Fibroblast of lung (primary cell): ENCODE measurements around the gene MELTF. TPM values are rescaled to one million over a fixed set of nuclear protein-coding genes. Genes with fewer than 3 reads are reported as not detected.

ENCODE experiments used
- DNase-seq, 2 donors: peaks; one replicate each; pipeline versions ENCODE4 v3.0.0 to v3.0.0-alpha.2; 2010; ENCODE audit warnings: low read depth in 2 of 2
- H2AFZ ChIP-seq: 2 replicates; pipeline ENCODE4 v1.5.1; 2012; ENCODE audit warnings: low read length, control low read depth, inconsistent platforms
- H3K27ac ChIP-seq: 2 replicates; pipeline ENCODE4 v1.5.1; 2011; ENCODE audit warnings: low read length, control low read depth; ENCODE audit not compliant: insufficient read depth
- H3K27me3 ChIP-seq: 2 replicates; pipeline ENCODE4 v1.5.1; 2011; ENCODE audit warnings: mild to moderate bottlenecking, low read length; ENCODE audit not compliant: control insufficient read depth, insufficient read depth
- H3K36me3 ChIP-seq: 2 replicates; pipeline ENCODE4 v1.5.1; 2011; ENCODE audit warnings: low read length; ENCODE audit not compliant: control insufficient read depth, insufficient read depth
- H3K4me1 ChIP-seq: 2 replicates; pipeline ENCODE4 v1.5.1; 2011; ENCODE audit warnings: low read length; ENCODE audit not compliant: control insufficient read depth, insufficient read depth; ENCODE audit errors: extremely low read depth
- H3K4me2 ChIP-seq: 2 replicates; pipeline ENCODE4 v1.5.1; 2011; ENCODE audit warnings: low read length, control low read depth; ENCODE audit not compliant: insufficient read depth; ENCODE audit errors: extremely low read depth
- H3K4me3 ChIP-seq, 4 experiments: fragments of 200-600 bp in 1 of 4; sonication (generic) in 1 of 4; replicated peaks in 1 of 4; 2 replicates each; pipeline ENCODE4 v1.5.1; 2011 to 2016; ENCODE audit warnings: low read length in 4 of 4, low read depth in 3 of 4, mild to moderate bottlenecking in 3 of 4, control low read depth in 2 of 4, inconsistent platforms in 1 of 4, mixed read lengths in 1 of 4; ENCODE audit not compliant: insufficient read depth in 1 of 4; ENCODE audit errors: control extremely low read depth in 1 of 4
- H3K79me2 ChIP-seq: 2 replicates; pipeline ENCODE4 v1.5.1; 2012; ENCODE audit warnings: mild to moderate bottlenecking, low read length, inconsistent platforms; ENCODE audit not compliant: control insufficient read depth, insufficient read depth
- H3K9ac ChIP-seq: 2 replicates; pipeline ENCODE4 v1.5.1; 2011; ENCODE audit warnings: mild to moderate bottlenecking, low read length, control low read depth; ENCODE audit not compliant: insufficient read depth
- H3K9me3 ChIP-seq: 2 replicates; pipeline ENCODE4 v1.5.1; 2012; ENCODE audit warnings: low read depth, low read length; ENCODE audit not compliant: control insufficient read depth, insufficient read depth
- H4K20me1 ChIP-seq: 2 replicates; pipeline ENCODE4 v1.5.1; 2011; ENCODE audit warnings: low read length; ENCODE audit not compliant: control insufficient read depth, insufficient read depth; ENCODE audit errors: extremely low read depth
- EZH2 ChIP-seq: IDR thresholded peaks from 2 replicates; pipeline ENCODE4 v1.5.1; 2012; ENCODE audit warnings: low read length, control low read depth, mild to moderate bottlenecking; ENCODE audit errors: missing control alignments
- polyA plus RNA-seq, 2 donors: library from polyadenylated mRNA; depleted of rRNA in 1 of 2; stranded (reverse) in 1 of 2; unstranded in 1 of 2; fragments of >200 nt; gene quantifications; 2 replicates each; pipeline ENCODE4 v1.2.1, GENCODE V29; 2011 to 2012; ENCODE audit warnings: missing spikeins in 1 of 2
- total RNA-seq: library from RNA; depleted of rRNA; stranded (reverse); fragments of >200 nt; gene quantifications from 2 replicates; pipeline ENCODE4 v1.2.1, GENCODE V29; 2014
- TF ChIP-seq, protein P1 (sequence below), 2 donors: IDR thresholded peaks in 1 of 2; conservative IDR thresholded peaks in 1 of 2; 1 replicate in 1 of 2; 2 replicates in 1 of 2; pipeline ENCODE4 v1.5.1; 2011 to 2012; ENCODE audit warnings: low read length in 2 of 2, control low read depth in 1 of 2, inconsistent platforms in 1 of 2, low read depth in 1 of 2, mild to moderate bottlenecking in 1 of 2

MELTF gene
- total and polyA plus RNA-seq, 2 donors (not counting 1 experiment from before 2014, with no cell fraction given): 2.7 to 5.0 TPM

- Histone ChIP-seq H4K20me1 (no peaks in the 10 kb centered on the region), H3K36me3 (no peaks in the 10 kb centered on the region), H3K27ac (no peak overlapping the region), H3K79me2 (no peaks in the 10 kb centered on the region), H3K4me1 (peaks cover 14% of the 10 kb centered on the region), H3K9me3 (no peaks in the 10 kb centered on the region), H2AFZ (no peak overlapping the region), H3K4me3 (peak overlapping the region in 3 of 4 experiments; percentile 19 to 52 (median 25)), H3K27me3 (no peaks in the 10 kb centered on the region), H3K9ac (no peak overlapping the region), H3K4me2 (no peak overlapping the region)
- no peak for DNase-seq
- no peak for TF ChIP-seq EZH2
- TF ChIP-seq, protein P1, sequence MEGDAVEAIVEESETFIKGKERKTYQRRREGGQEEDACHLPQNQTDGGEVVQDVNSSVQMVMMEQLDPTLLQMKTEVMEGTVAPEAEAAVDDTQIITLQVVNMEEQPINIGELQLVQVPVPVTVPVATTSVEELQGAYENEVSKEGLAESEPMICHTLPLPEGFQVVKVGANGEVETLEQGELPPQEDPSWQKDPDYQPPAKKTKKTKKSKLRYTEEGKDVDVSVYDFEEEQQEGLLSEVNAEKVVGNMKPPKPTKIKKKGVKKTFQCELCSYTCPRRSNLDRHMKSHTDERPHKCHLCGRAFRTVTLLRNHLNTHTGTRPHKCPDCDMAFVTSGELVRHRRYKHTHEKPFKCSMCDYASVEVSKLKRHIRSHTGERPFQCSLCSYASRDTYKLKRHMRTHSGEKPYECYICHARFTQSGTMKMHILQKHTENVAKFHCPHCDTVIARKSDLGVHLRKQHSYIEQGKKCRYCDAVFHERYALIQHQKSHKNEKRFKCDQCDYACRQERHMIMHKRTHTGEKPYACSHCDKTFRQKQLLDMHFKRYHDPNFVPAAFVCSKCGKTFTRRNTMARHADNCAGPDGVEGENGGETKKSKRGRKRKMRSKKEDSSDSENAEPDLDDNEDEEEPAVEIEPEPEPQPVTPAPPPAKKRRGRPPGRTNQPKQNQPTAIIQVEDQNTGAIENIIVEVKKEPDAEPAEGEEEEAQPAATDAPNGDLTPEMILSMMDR (conservative IDR thresholded peaks at IDR 0.05 in 1 of 2, IDR thresholded peaks at IDR 0.05 in 1 of 2; ENCODE audit: low read depth in 1 of 2, low read length in 2 of 2): no peak
Measured at GRCh38 chr3:197028728-197029510, 698 bp downstream of the MELTF start.

- peaks cover 14% of the 10 kb centered on the region for H3K4me1 ChIP-seq
- H3K79me2 ChIP-seq: no peaks in the 10 kb centered on the region
- H3K36me3 ChIP-seq: no peaks in the 10 kb centered on the region
- DNase-seq: no peak
- H3K27ac ChIP-seq: no peak overlapping the region
- no peak overlapping the region for H3K4me2 ChIP-seq
- no peak overlapping the region for H3K9ac ChIP-seq
- H3K27me3 ChIP-seq: peaks cover 3% of the 10 kb centered on the region
- H3K9me3 ChIP-seq: no peaks in the 10 kb centered on the region
- no peak overlapping the region for H3K4me3 ChIP-seq
- TF ChIP-seq EZH2: no peak
- TF ChIP-seq, protein P1 (conservative IDR thresholded peaks at IDR 0.05 in 1 of 2, IDR thresholded peaks at IDR 0.05 in 1 of 2; ENCODE audit: low read depth in 1 of 2, low read length in 2 of 2): no peak
- H2AFZ ChIP-seq: no peak overlapping the region
- no peaks in the 10 kb centered on the region for H4K20me1 ChIP-seq
Measured at GRCh38 chr3:197027896-197028727, 1.5 kb downstream of the MELTF start.

DNA sequence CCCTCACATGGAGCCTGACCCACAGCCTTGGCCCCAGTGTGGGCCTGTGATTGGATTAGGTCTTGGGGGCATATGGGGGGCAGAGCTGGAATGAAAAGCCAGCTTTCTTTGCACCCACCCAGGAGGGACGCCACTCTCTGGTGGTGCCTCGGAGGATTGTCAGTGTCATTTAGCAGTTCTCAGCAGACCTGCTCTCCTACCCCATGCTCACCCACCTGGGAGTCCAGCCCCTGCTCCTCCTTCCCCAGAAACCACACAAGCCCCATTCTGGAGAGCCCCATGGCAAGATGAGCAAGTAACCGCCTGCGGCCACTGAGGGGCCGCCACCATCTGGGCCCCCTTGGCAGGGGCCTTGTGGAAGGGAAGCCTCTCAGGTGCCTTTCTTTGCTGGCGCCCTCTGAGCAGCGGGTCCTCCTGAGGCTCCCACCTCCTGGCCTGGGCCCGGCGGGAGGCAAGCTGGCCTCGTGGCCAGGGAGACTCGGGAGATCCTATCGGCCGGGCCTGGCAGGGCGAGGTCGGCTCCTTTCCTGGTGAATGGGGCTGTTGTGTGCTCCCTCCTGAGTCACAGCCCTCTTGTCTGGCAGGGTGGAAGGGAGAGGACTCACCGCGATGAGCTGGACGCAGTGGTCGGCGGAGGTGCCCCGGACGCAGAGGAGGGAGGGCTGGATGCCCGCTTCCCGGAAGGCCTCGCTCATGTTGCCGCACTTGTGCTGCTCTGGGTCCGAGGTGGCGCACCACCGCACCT lies 2.3 kb downstream of the MELTF start:
- H3K4me3 ChIP-seq: no peak overlapping the region
- no peak overlapping the region for H2AFZ ChIP-seq
- no peak for TF ChIP-seq EZH2
- TF ChIP-seq, protein P1 (conservative IDR thresholded peaks at IDR 0.05 in 1 of 2, IDR thresholded peaks at IDR 0.05 in 1 of 2; ENCODE audit: low read depth in 1 of 2, low read length in 2 of 2): no peak
- no peaks in the 10 kb centered on the region for H3K9me3 ChIP-seq
- H3K4me2 ChIP-seq: no peak overlapping the region
- H4K20me1 ChIP-seq: no peaks in the 10 kb centered on the region
- H3K36me3 ChIP-seq: no peaks in the 10 kb centered on the region
- peaks cover 14% of the 10 kb centered on the region for H3K4me1 ChIP-seq
- no peaks in the 10 kb centered on the region for H3K79me2 ChIP-seq
- no peak overlapping the region for H3K27ac ChIP-seq
- DNase-seq: peak in 1 of 2 donors; percentile 75
- no peak overlapping the region for H3K9ac ChIP-seq
- peaks cover 7% of the 10 kb centered on the region for H3K27me3 ChIP-seq
